ENCODE data around the gene IDUA. TPM values are rescaled to one million over a fixed set of nuclear protein-coding genes. Genes with fewer than 3 reads are reported as not detected.

Gene IDUA
- polyA plus RNA-seq, 4 donors, result 9.8 to 21.5 (median 19.1) TPM

DNA sequence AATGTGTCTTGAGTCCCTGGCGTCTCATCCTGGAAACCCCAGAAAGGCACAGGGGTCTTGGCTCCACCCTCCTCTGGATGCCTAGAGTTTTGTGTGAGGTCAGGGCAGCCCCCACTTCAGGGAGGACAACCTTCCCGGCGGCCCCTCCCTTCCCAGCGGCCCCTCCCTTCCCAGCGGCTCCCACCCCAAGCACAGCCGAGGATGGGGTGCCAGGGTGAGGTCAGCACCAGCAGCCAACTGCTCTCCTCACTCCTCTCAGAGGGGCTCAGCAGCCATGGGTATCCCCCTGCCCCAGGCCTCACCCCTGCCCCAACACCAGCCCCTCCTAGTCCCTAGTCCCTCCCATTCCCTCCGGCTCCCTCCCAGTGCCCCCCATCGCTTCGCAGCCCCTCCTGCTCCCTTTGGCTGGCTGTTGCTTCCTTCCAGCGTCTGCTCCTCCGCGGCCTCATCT, 30.9 kb upstream of the IDUA start:
- DNase-seq (ENCODE audit: low read depth in 4 of 4, low spot score in 2 of 4), result no peak

- DNase-seq (ENCODE audit: low read depth in 4 of 4, low spot score in 2 of 4), result no peak
Measured at GRCh38 chr4:956531-957230, 30.2 kb upstream of the IDUA start.

- no peak for DNase-seq (ENCODE audit: low read depth in 4 of 4, low spot score in 2 of 4)
Measured at GRCh38 chr4:957231-957580, 29.6 kb upstream of the IDUA start.

- no peak for DNase-seq (ENCODE audit: low read depth in 4 of 4, low spot score in 2 of 4)
Measured at GRCh38 chr4:957581-958313, 29.1 kb upstream of the IDUA start.

DNA sequence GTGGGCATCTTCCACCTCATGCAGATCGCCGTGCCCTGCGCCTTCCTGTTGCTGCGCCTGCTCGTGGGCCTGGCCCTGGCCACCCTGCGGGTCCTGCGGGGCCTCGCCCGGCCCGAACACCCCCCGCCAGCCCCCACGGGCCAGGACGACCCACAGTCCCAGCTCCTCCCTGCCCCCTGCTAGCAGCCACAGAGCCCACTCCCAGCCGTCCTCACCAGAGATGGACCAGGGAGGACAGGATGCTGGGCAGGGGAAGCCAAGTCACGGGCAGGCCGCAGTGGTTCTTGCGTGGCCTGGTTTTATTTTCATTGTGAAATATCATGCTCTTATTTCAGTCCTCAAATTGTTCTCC, 28.6 kb upstream of the IDUA start:
- DNase-seq (ENCODE audit: low read depth in 4 of 4, low spot score in 2 of 4), result no peak

GRCh38 chr4:958696-959337, 28.0 kb upstream of the IDUA start:
- no peak for DNase-seq (ENCODE audit: low read depth in 4 of 4, low spot score in 2 of 4)

- no peak for DNase-seq (ENCODE audit: low read depth in 4 of 4, low spot score in 2 of 4)
Measured at GRCh38 chr4:959338-960139, 27.3 kb upstream of the IDUA start.

- DNase-seq (ENCODE audit: low read depth in 4 of 4, low spot score in 2 of 4), result no peak
Measured at GRCh38 chr4:960140-960635, 26.7 kb upstream of the IDUA start.

- DNase-seq (ENCODE audit: low read depth in 4 of 4, low spot score in 2 of 4), result no peak
Measured at GRCh38 chr4:960636-961350, 26.1 kb upstream of the IDUA start.

DNA sequence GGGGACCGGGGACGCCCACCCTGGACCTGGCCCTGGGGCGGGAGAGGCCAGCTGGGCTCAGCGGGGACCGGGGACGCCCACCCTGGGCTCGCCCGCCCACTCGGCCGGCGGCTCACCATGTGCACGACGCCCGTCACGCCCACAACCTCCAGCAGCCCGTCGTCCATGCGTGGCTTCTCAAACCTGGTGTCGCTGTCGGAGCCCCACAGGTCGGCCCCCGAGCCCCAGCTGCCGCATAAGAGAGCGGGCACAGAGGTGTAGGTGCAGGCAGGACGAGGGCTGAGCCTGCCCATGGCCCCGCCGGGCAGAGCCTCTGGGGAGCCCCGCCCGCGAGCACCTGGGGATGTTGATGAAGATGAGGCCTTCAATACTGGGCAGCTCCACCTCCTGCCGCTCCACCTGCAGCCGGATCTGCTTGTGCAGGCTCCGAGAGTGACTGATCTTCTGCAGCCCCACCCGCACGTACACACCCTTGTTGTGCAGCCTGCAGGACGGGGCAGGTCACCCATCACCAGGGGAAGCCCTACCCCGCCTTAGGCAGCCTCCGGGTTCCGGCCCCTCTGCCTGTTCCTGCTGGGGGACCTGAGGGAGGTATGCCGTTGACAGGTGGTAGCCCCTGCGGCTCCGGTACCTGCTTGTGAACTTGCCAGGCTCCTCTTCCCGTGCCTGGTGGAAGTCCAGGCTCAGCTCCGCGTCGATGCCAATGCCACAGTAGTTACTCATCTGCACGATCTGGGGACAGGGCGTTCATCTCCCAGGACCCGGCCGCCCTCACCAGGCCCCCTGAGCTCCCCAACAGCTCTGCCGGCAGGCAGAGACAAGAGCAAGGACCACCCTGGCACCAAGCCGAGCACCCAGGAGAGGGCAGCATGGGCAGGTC, 25.3 kb upstream of the IDUA start:
- no peak for DNase-seq (ENCODE audit: low read depth in 4 of 4, low spot score in 2 of 4)

- DNase-seq (ENCODE audit: low read depth in 4 of 4, low spot score in 2 of 4), result no peak
Measured at GRCh38 chr4:962231-963208, 24.3 kb upstream of the IDUA start.

DNA sequence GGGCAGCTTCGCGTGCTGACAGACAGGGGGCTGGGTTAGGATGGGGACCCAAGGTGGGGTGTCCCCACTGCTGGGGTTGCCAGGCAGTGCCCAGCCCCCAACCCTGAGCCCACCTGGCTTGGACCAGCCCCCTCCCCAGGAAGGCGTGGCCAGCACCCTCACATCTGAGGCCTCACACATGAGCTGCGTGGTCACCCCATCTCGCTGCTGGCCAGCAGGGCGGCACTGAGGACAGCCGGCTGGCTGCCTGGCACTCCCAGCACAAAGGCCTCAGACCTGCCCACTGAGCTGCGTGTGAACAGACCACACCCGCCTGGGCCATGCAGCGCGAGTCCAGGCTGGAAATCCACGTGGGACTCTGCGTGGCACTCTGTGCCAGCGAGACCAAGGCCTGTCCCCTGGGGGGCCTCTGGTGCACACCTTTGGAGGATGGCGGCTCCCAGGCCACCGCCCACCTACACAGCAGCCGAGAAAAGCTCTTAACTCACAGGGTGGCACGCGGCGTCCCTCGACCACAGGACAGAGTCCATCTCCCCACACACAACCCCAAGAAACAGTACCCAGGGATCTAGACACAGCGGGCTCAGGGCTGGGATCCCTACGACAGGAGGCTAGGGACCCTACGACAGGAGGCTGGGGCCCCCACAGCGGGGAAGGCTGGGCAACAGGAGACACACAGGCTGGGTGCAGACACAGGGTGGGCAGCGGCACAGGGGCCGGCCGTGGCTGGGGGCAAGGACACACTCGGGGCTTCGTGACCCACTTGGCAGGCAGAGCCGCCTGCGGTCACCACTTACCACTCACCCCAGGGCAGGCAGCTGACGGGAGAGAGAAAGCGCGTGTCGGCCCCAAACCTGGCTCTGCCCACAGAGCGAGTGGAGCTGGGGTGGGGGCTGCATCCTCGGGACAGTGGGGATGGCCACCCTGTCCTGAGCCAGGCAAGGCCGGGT, 23.3 kb upstream of the IDUA start:
- no peak for DNase-seq (ENCODE audit: low read depth in 4 of 4, low spot score in 2 of 4)

DNA sequence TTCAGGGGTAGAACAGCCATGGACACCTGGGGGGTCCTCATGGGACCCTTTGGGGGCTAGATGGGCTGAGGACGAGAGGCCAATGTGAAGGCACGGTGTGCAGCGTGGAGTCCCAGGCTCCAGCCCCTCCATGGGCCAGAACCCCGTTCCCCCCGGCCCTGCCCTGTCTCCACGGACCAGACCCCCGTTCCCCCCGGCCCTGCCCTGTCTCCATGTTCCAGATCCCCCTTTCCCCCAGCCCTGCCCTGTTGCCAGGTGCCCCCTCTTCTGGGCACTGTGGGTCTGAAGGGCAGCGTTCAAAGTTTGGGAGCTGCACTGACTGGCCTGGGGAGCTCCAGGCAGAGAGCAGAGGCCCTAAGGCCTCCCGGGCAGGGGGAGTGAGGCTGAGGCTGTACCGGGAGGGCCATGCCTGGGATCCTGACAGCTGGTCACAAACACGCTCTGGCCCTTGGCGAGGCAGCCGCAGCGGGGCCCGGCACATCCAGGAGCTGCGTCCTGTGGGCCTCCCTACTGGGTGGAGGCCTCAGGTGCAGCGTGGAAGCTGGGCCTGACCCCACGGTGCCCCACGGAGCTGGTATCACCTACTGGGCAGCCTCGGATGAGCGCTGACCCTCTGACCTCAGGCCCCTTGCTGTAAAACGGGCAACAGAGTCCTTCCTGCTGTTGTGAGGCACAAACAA, 22.4 kb upstream of the IDUA start:
- DNase-seq (ENCODE audit: low read depth in 4 of 4, low spot score in 2 of 4), result no peak

DNA sequence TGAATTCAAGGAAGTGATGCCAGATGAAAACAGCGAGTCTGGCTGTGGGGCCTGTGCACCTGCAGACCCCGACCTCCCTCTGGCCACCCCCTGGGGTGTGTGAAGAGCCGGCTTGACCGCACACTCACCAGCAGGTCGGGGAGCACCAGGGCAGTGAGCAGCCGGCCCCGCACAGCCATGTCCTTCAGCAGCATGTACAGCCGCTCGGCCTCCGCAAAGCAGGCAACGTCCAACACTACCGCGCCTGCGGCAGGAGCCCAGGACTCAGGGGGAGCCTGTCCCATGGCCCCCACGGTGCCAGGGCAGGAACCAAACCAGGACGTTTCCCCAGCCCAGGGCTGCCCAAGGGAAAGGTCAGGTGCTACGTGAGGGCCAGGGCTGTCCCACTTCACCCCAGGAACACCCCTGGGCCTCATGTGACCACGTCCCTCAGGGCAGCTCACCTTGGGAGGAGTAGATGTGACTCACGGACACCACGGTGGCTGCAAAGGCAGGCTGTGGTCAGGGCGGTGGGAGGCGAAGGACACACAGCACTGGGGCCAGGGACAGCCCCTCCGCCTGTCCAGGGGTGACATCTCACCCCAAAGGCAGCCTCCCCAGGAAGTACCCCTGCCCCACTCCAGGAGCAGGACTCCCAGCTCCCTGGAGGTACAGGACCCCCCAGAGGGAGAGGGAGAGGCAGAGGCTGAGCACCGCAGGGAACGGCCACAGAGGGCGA, 21.6 kb upstream of the IDUA start:
- DNase-seq (ENCODE audit: low read depth in 4 of 4, low spot score in 2 of 4), result no peak

- DNase-seq (ENCODE audit: low read depth in 4 of 4, low spot score in 2 of 4), result no peak
Measured at GRCh38 chr4:965766-966134, 21.1 kb upstream of the IDUA start.
